ENCODE data around the gene CCSER2. TPM values are rescaled to one million over a fixed set of nuclear protein-coding genes. Genes with fewer than 3 reads are reported as not detected.

CCSER2 gene
- total RNA-seq, 3 donors from 2014 or later: 30.2 to 118 (median 48.3) TPM

GRCh38 chr10:84477398-84478128 lies 149.2 kb downstream of the CCSER2 start:
- Histone ChIP-seq H3K9me3 (no peaks in the 10 kb centered on the region), H3K36me3 (ENCODE audit: low read depth) (no peaks in the 10 kb centered on the region), H3K4me3 (no peak overlapping the region), H3K4me1 (ENCODE audit: low read depth) (no peaks in the 10 kb centered on the region)
- DNase-seq: no peak
- TF ChIP-seq CTCF (IDR thresholded peaks at IDR 0.05): no peak
- ATAC-seq: no peak
- intact Hi-C loops (cut with DNase I, micrococcal nuclease): no loop called here

GRCh38 chr10:84478151-84478550 lies 149.8 kb downstream of the CCSER2 start:
- DNase-seq (no peak), ATAC-seq (no peak)
- Histone ChIP-seq H3K36me3 (ENCODE audit: low read depth) (no peaks in the 10 kb centered on the region), H3K4me3 (no peak overlapping the region), H3K4me1 (ENCODE audit: low read depth) (no peaks in the 10 kb centered on the region), H3K9me3 (no peaks in the 10 kb centered on the region)
- no peak for TF ChIP-seq CTCF (IDR thresholded peaks at IDR 0.05)
- intact Hi-C loops (cut with DNase I, micrococcal nuclease): no loop called here

GRCh38 chr10:84478679-84479078 lies 150.3 kb downstream of the CCSER2 start:
- Histone ChIP-seq H3K9me3 (no peaks in the 10 kb centered on the region), H3K36me3 (ENCODE audit: low read depth) (no peaks in the 10 kb centered on the region), H3K4me1 (ENCODE audit: low read depth) (no peaks in the 10 kb centered on the region), H3K4me3 (no peak overlapping the region)
- ATAC-seq: no peak
- intact Hi-C loops (cut with DNase I, micrococcal nuclease): no loop called here
- no peak for DNase-seq
- TF ChIP-seq CTCF (IDR thresholded peaks at IDR 0.05): no peak

GRCh38 chr10:84484541-84484940 lies 156.2 kb downstream of the CCSER2 start:
- ATAC-seq: no peak
- H3K9me3 ChIP-seq: peaks cover 3% of the 10 kb centered on the region
- DNase-seq: no peak
- intact Hi-C loops (cut with DNase I, micrococcal nuclease): no loop called here
- no peak overlapping the region for H3K4me3 ChIP-seq
- no peaks in the 10 kb centered on the region for H3K36me3 ChIP-seq (ENCODE audit: low read depth)
- no peaks in the 10 kb centered on the region for H3K4me1 ChIP-seq (ENCODE audit: low read depth)
- TF ChIP-seq CTCF (IDR thresholded peaks at IDR 0.05): no peak

GRCh38 chr10:84493361-84493760 lies 165.0 kb downstream of the CCSER2 start:
- no peak overlapping the region for H3K4me3 ChIP-seq
- DNase-seq: no peak
- H3K4me1 ChIP-seq (ENCODE audit: low read depth): no peaks in the 10 kb centered on the region
- ATAC-seq: no peak
- TF ChIP-seq CTCF (IDR thresholded peaks at IDR 0.05): no peak
- intact Hi-C loops (cut with DNase I, micrococcal nuclease): no loop called here
- H3K36me3 ChIP-seq (ENCODE audit: low read depth): no peaks in the 10 kb centered on the region
- no peaks in the 10 kb centered on the region for H3K9me3 ChIP-seq

All from mucosa of descending colon (tissue), 3 donors.